ENCODE data around the gene LDAH.

GRCh38 chr2:20726913-20727312, 96.0 kb downstream of the LDAH start:
- TF ChIP-seq HOXA7 (CRISPR knock-in tag; IDR thresholded peaks at IDR 0.05) (no peak), POLR2A (IDR thresholded peaks at IDR 0.05; ENCODE audit: low read length) (no peak), HOXB13 (CRISPR knock-in tag; IDR thresholded peaks at IDR 0.05; ENCODE audit: low read depth) (no peak), POLR2AphosphoS2 (conservative IDR thresholded peaks at IDR 0.05; ENCODE audit: low read length) (no peak), MAX (IDR thresholded peaks at IDR 0.05) (no peak), RARB (CRISPR knock-in tag; IDR thresholded peaks at IDR 0.05) (no peak), HDAC2 (IDR thresholded peaks at IDR 0.05) (no peak), PHF8 (IDR thresholded peaks at IDR 0.05; ENCODE audit: borderline replicate concordance, low read depth) (no peak), CTCF (IDR thresholded peaks at IDR 0.05) (no peak), CBX8 (IDR thresholded peaks at IDR 0.05) (no peak)

Data from A549 (cell line).